SHP77 (cell line): ENCODE data around the gene EDC3.
"Not testable (repeated sequence)": the region's sequence is repeated elsewhere in the genome, so short reads cannot be mapped to it uniquely, and the experiment has no call there.

ENCODE experiments used
- DNase-seq, 2 experiments: peaks; one replicate each; lab custom pipeline; 2025; lab: John Stamatoyannopoulos, UW

The EDC3 gene

DNA sequence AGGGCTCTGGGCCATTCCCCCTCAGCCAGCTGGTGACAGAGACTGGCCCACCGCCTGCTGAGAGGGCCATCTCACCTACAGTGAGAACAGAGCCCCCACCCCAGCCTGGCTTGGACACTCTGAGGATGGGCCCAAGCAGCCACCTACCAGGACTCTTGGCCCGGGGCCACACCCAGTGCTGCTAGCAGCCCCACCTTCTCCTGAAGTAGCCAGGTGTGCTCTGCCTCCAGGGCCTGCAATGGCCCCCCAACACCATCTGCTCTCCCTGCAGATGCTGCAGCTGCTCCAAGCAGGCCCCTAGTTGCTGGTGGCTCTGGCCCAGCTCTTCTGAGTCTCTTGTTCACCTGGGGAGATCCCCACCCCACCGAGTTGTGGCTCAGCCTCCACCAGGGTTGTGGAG lies 87.0 kb downstream of the EDC3 start:
- no peak for DNase-seq

DNA sequence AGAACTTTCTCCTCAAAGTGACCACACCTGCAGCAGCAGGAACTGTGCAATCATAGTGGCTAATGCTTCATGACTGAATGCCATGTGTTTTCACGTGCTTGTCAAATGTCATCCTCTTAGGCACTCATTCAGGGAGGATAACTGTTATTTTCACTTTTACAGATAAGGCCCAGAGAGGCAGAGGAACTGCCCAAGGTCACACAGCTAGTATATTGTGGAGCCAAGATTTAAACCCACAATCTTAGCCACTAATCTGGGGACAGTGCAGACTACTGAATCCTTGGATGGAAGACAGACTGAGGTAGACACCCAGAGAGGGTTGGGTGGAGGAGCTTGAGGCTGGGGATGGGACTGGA lies 90.1 kb downstream of the EDC3 start:
- no peak for DNase-seq

DNA sequence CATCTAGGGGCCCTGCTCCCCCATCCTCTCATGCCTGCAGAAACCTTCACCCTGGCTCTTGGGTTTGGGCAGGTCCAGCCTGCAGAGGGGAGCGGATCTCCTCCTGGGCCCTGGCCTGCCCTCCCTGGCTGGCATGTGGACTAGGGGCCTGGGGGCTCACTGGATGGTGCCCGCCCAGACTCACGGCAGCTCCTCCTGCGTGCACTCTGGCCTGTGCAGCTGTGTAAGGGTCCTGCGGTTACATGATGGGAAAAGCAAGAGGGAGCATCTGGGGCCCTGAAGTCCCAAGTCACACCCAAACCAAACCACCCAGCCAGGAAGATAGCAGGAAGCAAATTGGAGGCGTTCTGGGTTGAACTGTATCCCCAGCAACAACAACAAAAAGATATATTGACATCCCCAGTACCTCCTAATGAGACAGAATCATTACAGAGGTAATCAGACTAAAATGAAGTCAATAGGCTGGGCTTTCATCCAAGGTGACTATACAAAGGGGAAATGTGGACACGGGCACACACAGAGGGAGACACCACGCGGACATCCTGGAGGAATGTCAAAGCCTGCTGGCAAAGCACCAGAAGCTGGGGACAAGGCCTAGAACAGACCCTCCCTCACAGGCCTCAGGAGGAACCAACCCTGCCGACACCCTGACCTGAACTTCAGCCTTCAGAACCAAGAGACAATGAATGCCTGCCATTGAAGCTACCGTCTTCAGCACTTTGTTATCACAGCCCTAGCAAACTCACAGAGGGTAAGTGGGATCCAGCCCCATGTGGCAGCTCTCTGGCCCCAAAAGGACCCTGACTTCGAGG lies 90.6 kb downstream of the EDC3 start:
- DNase-seq = no peak

DNA sequence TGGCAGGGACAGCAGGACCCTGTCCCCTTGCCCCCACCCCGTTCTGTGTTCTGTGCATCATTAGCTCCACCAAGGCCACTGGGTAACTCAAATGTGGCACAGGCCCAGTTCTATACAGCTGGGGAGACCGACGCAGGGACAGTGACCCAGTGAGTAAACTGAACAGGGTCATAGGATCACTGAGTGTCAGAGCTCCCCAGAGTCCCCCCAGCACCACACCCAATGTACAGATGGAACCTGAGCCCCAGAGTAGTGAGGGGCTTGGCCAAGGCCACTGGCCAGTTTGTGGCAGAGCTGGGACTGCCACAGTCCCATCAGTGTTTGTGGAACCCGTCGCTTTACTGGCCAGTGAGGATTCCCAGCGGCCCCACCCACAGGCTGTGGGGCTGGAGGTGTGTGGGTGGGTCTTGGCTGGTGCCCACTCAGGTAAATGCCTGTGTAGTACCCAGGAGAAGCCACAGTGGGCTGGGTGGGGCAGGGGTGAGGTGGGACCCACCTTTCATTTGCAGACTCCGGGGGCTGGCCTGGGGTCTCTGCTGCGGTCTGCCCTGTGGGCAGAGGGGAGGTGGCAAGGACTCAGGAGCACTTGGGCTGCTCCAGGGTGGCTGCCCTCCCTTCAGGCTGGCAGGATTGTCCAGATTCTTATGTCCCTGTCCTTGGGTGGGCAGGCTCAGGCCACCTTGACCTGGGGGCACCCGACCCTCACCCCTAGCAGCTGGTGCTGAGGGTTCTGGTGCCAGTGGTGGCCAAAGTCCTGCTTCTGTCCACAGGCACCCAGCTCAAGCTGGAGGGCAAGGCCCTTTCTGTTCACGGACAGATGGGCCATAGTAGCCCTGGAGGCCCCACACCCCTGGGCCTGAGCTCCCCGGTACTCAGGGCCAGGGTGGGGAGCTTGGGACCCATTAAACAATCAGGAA lies 91.8 kb downstream of the EDC3 start:
- DNase-seq = no peak

DNA sequence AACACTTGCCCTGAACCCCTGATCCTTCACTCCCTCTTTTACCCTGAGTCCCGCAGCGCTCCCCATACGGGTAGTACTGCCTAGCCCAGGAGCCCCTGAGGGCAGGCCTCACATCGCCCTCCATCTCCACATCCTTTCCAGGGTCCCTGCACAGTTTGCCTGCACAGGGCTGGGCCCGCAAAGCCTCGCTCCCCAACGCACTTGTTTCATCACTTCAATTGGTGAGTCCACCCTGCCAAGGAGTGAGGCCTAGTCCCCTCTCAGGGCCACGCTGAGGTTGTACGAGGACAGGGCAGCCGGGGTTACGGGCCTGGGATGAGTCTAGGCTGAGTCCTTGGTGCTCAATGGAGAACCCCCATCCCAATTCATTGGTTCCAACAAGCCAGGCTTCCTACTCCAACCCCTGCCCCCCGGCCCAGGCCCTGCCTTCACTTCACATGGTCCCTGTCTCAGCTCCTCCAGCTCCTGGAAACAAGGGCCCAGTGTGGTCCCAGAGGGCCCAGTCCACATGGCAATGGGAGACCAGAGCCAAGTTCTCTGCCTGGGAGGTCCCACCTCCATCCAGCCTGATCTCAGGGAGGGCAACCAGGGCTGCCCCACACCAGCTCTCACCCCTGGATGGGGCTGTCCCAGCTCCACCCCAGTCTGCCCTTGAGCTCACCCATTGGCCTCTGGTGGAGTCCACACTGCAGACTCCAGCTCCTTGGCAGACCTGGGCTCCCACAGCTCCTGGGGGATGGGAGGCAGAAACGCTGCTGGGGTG lies 92.6 kb downstream of the EDC3 start:
- DNase-seq = no peak

DNA sequence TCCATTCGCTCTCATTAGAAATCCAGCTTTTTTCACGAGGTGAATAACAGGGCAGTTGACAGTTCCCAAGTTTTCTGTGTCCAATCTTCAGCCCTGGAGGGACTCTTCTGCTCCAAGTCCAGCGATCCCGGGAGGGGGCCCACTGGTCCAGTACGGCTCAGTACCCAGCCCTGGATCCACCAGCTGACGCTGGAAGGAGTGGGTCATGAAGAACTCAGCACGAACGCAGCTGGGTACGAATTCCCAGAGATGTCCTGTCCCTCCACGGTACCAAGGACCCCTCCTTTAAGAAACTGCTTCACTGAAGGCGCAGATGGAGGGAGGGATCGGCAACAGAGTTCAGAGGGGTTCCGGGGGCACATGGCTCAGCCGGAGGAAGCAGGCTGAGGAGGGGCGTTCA lies 96.7 kb downstream of the EDC3 start:
- DNase-seq = no peak

DNA sequence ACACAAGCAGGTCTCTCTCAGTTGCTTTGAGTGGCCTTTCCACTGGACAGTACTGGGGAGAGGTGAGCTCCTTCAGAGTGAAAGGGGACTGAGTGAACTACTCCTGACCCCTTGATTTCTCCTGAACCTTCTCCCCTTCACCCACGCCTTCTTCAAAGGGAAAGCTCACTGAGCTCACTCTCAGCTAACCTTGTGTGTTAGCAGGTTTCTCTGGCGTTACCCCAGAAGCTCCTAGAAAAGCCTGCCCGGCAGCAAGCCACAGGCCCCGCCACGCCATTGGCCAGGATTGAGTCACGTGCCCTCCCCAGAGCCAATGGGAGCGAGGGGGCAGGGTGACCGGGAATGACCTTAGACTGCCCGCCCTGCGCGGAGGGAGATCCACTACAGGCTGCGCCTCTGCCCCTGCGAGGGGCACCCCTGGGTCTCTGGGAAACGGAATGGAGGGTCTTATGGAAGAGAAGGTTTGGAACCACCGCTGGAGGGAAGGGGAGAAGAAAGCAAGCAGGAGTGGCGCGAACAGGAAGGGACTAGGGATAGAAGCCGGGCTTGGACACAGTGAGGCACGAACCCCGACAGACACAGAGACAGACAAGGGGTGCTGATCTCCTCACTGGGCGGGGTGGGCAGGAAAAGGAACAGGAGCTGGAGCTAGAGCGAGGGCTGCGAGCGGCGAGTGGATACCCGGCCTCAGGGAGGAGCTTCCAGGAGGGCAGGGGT lies 97.5 kb downstream of the EDC3 start:
- peak; percentile 82 to 88 for DNase-seq

DNA sequence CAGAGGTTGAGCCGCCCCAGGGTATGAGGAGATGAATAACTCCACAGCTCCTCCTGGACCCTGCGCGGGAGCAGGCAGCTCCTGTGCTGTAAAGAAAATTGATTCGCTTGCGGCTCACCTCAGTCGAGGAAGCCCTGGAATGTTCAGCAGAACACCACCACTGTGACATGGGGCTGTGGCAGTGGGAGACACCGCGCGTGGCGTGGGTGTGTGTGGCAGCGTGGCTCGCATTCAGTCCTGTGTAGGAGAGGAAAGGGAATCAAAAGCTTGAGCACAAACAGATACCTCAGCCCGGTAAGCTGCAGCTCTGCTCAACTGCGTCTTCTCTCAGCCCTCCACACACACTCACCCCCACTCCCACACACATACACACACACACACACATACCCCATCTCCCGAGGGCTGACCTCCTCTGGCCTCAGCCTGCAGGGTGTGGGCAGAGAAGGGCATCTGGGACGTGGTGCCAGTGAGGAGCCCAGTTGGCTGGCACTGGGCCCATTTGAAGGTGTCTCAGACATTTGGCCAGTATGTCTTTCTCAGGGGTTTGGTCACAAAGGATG lies 98.6 kb downstream of the EDC3 start:
- not testable (repeated sequence) for DNase-seq

DNA sequence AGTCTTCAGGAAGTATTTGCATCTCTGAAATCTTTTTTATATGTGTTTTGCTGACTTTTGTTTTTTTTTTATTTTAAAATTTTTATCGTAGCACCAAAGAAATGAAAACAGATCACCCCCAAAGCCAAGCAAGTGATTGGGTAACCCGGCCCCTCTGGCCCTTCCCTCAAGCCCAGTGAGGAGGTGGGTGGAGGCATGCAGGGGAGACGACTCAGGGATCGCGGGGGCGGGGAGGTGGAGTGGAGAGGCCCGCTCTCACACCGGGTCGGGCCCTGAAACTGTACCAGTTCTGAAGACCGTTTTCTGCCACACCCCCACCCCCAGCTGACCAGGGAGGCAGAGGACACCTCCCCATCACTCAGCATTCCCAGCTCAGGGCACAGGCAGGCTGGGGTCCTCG lies 99.1 kb downstream of the EDC3 start:
- not testable (repeated sequence) for DNase-seq

DNA sequence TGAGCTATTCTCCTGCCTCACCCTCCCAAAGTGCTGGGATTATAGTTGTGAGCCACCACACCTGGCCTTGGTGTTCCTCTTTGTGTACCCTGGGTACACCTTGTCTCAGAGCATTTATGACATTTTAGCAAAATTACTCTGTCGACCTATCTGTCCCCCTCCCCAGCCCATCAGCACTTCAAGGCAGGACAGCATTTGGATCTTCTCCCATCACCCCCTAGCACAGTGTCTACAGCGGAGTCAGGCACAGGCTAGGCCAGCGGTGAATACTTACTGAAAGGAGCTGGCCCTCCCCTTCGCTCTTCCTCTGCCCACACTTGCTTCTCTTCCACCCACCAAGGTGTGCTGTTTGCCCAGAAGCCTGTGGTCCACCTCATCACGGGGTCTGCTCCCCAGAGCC lies 100.6 kb downstream of the EDC3 start:
- no peak for DNase-seq

DNA sequence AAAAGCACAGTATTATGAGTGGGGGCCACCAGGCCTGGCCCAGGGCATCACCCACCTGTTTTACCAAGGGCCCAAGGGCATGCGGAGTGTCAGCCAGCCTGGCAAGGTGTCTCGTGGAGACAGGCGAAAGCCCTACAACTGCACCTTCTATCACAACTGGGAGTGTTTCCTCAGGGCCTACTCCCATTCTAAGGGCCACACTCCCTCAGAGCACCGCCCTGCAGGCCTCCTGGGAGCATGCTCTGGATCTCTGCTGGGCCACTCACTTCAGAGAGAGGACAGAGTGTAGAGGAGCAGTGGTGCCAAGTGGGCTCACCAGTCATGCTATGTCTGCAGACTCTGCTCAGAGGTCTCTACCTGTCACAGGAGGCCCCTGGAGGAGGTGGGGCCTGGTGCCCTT lies 101.4 kb downstream of the EDC3 start:
- DNase-seq = no peak

DNA sequence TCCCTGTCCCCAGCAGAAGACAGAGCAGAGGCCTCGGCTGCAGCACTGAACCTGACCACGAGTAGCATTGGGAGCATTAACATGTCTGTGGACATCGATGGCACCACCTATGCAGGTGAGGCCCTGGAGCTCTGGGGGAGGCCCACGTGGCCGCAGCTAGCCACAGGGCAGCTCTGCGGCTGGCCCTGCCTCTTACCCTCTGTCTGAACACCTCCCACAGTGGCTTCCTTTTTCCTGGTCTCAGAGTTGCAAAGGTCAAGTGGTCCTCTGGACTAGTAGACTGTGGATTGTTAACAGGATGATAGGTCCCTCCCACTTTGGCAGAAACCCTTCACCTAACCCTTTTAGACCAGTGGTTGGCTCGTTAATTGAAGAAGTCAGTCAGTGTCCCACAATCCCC lies 102.7 kb downstream of the EDC3 start:
- no peak for DNase-seq

DNA sequence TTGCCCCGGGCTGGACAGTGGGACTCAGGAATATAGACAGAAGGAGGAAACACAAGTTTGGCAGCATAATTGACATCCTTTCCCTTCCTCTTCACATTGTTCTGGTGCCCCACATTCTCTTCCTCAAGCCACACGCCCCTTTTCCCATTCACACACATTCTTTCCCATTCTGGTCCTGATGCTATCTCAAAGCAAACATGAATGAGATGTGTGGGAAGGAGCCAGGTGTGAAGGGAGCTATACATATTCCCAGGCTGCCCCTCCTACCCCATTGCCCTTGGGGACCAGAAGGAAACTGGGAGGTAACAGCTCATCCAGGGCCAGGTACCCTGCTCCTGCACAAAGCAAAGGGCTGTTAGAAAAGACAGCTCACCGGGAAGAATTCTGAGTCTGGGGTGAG lies 103.6 kb downstream of the EDC3 start:
- DNase-seq = no peak

DNA sequence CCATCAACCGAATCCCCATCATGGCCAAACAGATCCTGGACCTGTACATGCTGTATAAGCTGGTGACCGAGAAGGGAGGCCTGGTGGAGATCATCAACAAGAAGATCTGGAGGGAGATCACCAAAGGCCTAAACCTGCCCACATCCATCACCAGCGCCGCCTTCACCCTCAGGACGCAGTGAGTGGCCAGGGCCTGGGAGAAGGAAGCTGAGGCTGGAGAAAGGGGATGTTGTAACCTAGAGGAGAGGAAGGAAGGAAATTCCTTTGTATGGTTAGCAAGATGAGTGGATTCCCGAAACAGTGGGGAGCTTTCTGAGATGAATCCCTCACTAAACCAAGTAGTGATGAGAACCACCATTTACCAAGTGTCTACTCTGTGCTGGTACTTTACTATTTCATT lies 106.0 kb downstream of the EDC3 start:
- no peak for DNase-seq

DNA sequence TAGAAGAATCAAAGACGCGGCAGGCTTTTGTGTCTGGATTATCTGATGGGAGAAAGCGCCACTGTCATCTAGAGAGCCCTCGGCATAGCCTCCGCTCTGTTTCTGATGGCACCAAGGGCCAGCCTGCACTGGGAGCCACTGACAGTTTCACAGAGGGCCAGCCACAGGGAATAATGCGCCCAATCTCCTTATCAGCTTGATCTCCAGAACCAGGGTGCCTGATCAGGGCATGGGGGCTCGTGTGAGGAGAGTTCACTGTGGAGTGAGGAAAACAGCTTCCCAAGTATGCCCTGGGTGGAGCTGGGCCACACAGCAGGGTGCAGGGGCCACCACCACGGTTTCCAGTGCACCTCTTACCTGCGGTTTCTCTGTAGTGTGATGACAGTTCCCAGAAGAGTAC lies 110.0 kb downstream of the EDC3 start:
- DNase-seq = no peak

DNA sequence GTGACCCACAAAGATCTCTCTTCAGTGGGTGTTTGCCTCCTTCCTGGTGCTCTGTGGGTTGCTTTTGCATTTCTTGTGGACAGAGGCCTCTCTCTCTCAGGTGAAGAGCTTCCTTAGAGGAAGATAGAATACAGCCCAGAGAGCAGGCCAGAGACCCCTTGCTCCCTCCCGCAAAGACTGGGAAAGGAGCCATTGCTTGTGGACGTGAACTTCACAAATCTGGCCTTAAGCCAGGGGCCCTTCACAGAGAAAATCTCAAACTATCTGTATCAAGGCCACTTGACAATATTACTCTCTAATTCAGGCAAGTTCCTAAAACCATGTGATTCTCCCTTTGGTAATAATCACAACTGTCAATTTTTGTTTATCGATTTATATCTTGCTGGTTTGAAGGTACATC lies 110.6 kb downstream of the EDC3 start:
- no peak for DNase-seq

DNA sequence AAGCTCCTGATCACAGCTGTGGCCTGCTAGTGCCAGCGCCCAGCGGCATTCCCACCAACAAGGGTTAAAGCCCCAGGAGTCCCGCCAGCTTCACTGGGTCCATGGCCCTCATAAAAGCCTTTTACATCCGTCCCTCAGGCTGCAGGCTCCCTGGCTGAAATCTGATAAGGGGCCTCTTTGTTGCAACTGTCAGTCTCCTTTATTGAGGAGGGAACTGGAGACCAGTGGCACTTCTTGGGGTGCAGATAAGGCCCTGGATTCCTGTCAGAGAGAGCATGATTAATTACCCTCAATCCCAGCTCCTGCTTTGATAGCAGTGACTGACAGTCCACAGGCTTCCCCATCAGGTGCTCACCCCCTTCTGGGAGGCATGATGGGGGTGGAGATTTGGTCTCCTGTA lies 111.0 kb downstream of the EDC3 start:
- DNase-seq = no peak

DNA sequence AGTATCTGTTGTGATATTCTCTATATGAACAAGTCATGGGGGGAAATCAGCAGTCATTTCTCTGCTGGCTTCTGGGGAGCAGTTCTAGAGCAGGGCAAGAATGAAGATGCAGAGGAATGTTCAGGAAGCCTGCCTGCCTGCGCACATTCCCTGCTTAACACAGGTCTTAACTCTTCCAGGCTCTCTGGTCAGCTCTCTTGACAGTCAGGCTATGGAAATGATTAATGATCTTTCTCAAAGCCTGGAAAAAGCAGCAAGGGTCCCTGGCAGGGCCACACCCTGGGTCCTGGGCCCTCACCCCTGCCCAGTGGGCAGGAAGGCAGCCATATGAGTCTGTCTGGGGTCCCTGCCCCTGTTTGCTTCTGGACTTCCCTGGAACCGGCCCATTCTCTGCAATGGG lies 111.6 kb downstream of the EDC3 start:
- DNase-seq = no peak
